ENCODE measurements around the gene PNMA6E.

Gene PNMA6E

GRCh38 chrX:153366119-153366518 is 35.0 kb downstream of the PNMA6E start:
- H3K4me3 ChIP-seq (ENCODE audit: low read depth, low read length) = no peak overlapping the region
- H3K36me3 ChIP-seq (ENCODE audit: control insufficient read depth in 2 of 2, insufficient read depth in 1 of 2, low read length in 2 of 2) = no peaks in the 10 kb centered on the region
- no peak overlapping the region for H3K27ac ChIP-seq (ENCODE audit: extremely low read depth, low read depth, low read length)
- H3K9me3 ChIP-seq (ENCODE audit: control insufficient read depth, insufficient read depth, low read depth, low read length) = no peaks in the 10 kb centered on the region
- no peaks in the 10 kb centered on the region; the same call in 1 of the 2 replicates for H3K4me1 ChIP-seq (ENCODE audit: control insufficient read depth, insufficient read depth, low read length)
- ChIA-PET CTCF (interaction anchor here (0.7 to 0.8 kb wide), 2 partner anchors 31 to 1117 kb away, joined by 3 to 4 read pairs; no protein-coding TSS in a partner anchor), POLR2A (no interaction called here)
- peak; percentile 59 for TF ChIP-seq SETDB1 (IDR thresholded peaks at IDR 0.05; ENCODE audit: insufficient read length, low read length)
- no peak for TF ChIP-seq ZNF48 (tag by site-specific recombination; IDR thresholded peaks at IDR 0.05)

GRCh38 chrX:153365670-153366069 is 35.5 kb downstream of the PNMA6E start:
- POLR2A ChIA-PET = no interaction called here
- TF ChIP-seq ZNF121 (tag by site-specific recombination; IDR thresholded peaks at IDR 0.05) (no peak), ZFP3 (tag by site-specific recombination; IDR thresholded peaks at IDR 0.05; ENCODE audit: low read depth) (no peak), ZNF449 (tag by site-specific recombination; IDR thresholded peaks at IDR 0.05) (no peak), SP7 (tag by site-specific recombination; IDR thresholded peaks at IDR 0.05) (no peak), PRDM10 (tag by site-specific recombination; IDR thresholded peaks at IDR 0.05) (no peak), KLF1 (tag by site-specific recombination; IDR thresholded peaks at IDR 0.05) (no peak), EGR2 (tag by site-specific recombination; IDR thresholded peaks at IDR 0.05; ENCODE audit: low read depth) (no peak), ZNF202 (tag by site-specific recombination; IDR thresholded peaks at IDR 0.05; ENCODE audit: borderline replicate concordance) (no peak), ZBTB17 (tag by site-specific recombination; IDR thresholded peaks at IDR 0.05) (no peak), ZNF292 (tag by site-specific recombination; IDR thresholded peaks at IDR 0.05; ENCODE audit: borderline replicate concordance, low read depth) (no peak), ZSCAN16 (tag by site-specific recombination; IDR thresholded peaks at IDR 0.05) (no peak), ZNF704 (tag by site-specific recombination; IDR thresholded peaks at IDR 0.05) (no peak), ZNF24 (tag by site-specific recombination; IDR thresholded peaks at IDR 0.05) (no peak), GLIS2 (tag by site-specific recombination; IDR thresholded peaks at IDR 0.05) (no peak), ZFHX2 (tag by site-specific recombination; conservative IDR thresholded peaks at IDR 0.05) (no peak), ZNF146 (tag by site-specific recombination; IDR thresholded peaks at IDR 0.05) (no peak), KLF7 (tag by site-specific recombination; IDR thresholded peaks at IDR 0.05; ENCODE audit: borderline replicate concordance) (no peak)
- Histone ChIP-seq H3K9me3 (ENCODE audit: control insufficient read depth, insufficient read depth, low read depth, low read length) (no peaks in the 10 kb centered on the region), H3K36me3 (ENCODE audit: control insufficient read depth in 2 of 2, insufficient read depth in 1 of 2, low read length in 2 of 2) (no peaks in the 10 kb centered on the region), H3K4me1 (ENCODE audit: control insufficient read depth, insufficient read depth, low read length) (no peaks in the 10 kb centered on the region; the same call in 1 of the 2 replicates), H3K27ac (ENCODE audit: extremely low read depth, low read depth, low read length) (no peak overlapping the region), H3K4me3 (ENCODE audit: low read depth, low read length) (no peak overlapping the region)
- CTCF ChIA-PET = interaction anchor here (0.5 to 0.8 kb wide), 3 partner anchors 32 to 1184 kb away, joined by 3 to 4 read pairs (median 3); no protein-coding TSS in a partner anchor

All from HEK293 (cell line).